ENCODE results near the gene ECPAS.

Gene ECPAS

DNA sequence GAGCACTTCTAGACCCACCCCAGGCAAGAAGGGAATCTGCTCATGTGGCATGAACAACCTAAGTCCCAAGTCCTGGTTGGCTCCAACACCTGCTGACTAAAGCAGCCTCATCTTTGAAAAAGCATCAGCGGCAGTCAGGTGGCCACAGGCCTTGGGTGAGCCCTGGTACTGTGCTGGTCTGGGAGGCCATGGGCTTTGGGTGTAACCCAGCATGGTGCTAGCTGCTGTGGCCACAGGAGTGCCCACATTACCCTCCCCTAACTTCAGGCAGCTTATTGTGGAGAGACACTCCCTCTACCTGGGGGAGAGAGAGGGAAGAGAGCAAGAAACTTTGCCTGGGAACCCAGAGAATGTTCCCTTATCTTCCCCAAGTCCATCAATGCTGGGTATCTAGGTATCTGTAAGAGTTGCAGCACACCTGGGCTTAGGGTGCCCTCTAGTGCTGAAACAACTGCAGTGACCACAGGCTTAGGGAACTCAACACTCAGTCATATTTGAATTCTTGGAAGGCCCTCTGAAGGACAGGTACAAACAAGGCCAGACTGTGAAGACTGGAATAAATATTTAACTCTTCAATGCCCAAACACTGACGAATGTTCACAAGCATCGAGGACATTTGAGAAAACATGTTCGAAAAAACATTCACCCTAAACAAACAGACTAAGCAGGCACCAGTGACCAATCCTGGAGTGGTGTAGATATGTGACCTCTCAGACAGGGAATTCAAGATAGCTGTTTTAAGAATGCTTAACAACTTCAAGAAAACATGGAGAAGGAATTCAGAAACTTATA is 84.2 kb downstream of the ECPAS start:
- Histone ChIP-seq H3K36me3 (ENCODE audit: control insufficient read depth, insufficient read depth, low read length) (peaks cover 57% of the 10 kb centered on the region), H3K27ac (ENCODE audit: insufficient read depth, low read length, poor library complexity, severe bottlenecking) (no peak overlapping the region), H3K4me1 (ENCODE audit: control insufficient read depth, insufficient read depth, low read length, poor library complexity, severe bottlenecking) (no peaks in the 10 kb centered on the region), H3K27me3 (replicated peaks; ENCODE audit: control insufficient read depth, insufficient read depth, low read length, poor library complexity, severe bottlenecking) (no peaks in the 10 kb centered on the region), H3K9me3 (ENCODE audit: control insufficient read depth, low read length) (peaks cover 9% of the 10 kb centered on the region), H3K4me3 (ENCODE audit: insufficient read depth, low read depth, low read length, poor library complexity, severe bottlenecking) (no peak overlapping the region)
- no peak for DNase-seq

DNA sequence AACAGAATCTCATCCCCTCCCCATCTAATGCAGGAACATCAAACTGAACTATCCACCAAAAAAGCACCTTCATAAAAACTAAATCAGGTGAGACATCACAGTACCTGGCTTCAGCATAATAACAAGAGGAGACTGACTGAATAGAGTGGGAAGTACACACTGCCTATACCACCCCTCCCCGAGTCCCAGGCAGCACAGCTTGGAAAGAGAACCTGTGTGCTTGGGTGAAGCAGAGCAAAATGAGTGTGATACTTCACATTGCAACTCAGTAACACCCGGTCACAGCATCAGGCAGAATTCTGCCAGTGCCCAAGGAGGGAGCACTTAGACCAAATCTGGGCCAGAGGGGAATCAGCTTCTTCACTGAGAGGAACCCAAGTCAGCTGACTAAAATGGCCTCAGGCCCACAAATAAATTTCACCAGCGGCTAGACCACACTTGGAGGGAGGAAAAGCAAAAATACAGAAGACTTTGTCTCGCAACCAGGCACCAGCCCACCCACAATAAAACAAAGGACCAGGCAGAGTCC is 84.9 kb downstream of the ECPAS start:
- no peak for DNase-seq
- Histone ChIP-seq H3K4me3 (ENCODE audit: insufficient read depth, low read depth, low read length, poor library complexity, severe bottlenecking) (no peak overlapping the region), H3K4me1 (ENCODE audit: control insufficient read depth, insufficient read depth, low read length, poor library complexity, severe bottlenecking) (no peaks in the 10 kb centered on the region), H3K27me3 (replicated peaks; ENCODE audit: control insufficient read depth, insufficient read depth, low read length, poor library complexity, severe bottlenecking) (no peaks in the 10 kb centered on the region), H3K27ac (ENCODE audit: insufficient read depth, low read length, poor library complexity, severe bottlenecking) (no peak overlapping the region), H3K9me3 (ENCODE audit: control insufficient read depth, low read length) (peaks cover 9% of the 10 kb centered on the region), H3K36me3 (ENCODE audit: control insufficient read depth, insufficient read depth, low read length) (peaks cover 53% of the 10 kb centered on the region)

DNA sequence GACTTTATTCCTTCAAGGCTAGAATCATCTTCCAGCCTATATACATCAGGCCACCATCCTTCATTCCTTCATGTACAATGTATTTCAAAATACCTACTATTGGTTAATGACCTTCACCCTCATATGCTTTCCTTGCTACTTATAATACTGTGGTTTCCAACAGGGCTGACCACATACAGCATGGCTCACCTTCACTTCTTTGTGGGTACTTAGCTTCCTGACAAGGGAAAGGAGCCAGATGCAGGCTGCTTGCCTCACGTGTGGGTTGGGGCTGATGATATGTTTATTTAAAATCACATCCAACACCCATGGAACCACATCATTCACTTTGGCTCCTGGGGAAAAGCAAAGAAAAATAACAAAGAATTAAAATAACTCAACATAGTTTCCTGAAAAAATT is 90.2 kb downstream of the ECPAS start:
- peaks cover 66% of the 10 kb centered on the region for H3K36me3 ChIP-seq (ENCODE audit: control insufficient read depth, insufficient read depth, low read length)
- H3K27ac ChIP-seq (ENCODE audit: insufficient read depth, low read length, poor library complexity, severe bottlenecking): no peak overlapping the region
- no peaks in the 10 kb centered on the region for H3K27me3 ChIP-seq (replicated peaks; ENCODE audit: control insufficient read depth, insufficient read depth, low read length, poor library complexity, severe bottlenecking)
- H3K4me3 ChIP-seq (ENCODE audit: insufficient read depth, low read depth, low read length, poor library complexity, severe bottlenecking): no peak overlapping the region
- no peak for DNase-seq
- no peaks in the 10 kb centered on the region for H3K9me3 ChIP-seq (ENCODE audit: control insufficient read depth, low read length)
- no peaks in the 10 kb centered on the region for H3K4me1 ChIP-seq (ENCODE audit: control insufficient read depth, insufficient read depth, low read length, poor library complexity, severe bottlenecking)

DNA sequence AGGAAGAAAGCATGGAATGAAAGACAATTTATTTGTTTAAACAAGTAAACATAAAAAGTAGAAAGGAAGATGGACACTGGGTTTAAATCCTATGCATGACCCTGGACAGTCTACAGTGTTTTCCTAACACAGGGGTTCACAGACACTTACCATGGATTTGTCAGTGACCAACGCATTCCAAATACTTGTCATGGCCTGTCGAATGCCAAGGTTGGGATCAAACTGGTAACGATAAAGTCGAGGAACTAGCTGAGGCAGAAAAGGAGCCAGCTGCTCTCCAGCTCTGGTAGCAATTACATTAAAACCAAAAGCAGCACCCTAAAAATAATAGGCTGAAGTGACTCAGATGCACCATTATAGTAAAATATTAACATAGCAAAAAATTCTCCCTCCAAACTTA is 94.8 kb downstream of the ECPAS start:
- Histone ChIP-seq H3K36me3 (ENCODE audit: control insufficient read depth, insufficient read depth, low read length) (peaks cover 62% of the 10 kb centered on the region), H3K4me3 (ENCODE audit: insufficient read depth, low read depth, low read length, poor library complexity, severe bottlenecking) (no peak overlapping the region), H3K4me1 (ENCODE audit: control insufficient read depth, insufficient read depth, low read length, poor library complexity, severe bottlenecking) (no peaks in the 10 kb centered on the region), H3K27ac (ENCODE audit: insufficient read depth, low read length, poor library complexity, severe bottlenecking) (no peak overlapping the region), H3K27me3 (replicated peaks; ENCODE audit: control insufficient read depth, insufficient read depth, low read length, poor library complexity, severe bottlenecking) (no peaks in the 10 kb centered on the region), H3K9me3 (ENCODE audit: control insufficient read depth, low read length) (no peaks in the 10 kb centered on the region)
- DNase-seq: no peak

DNA sequence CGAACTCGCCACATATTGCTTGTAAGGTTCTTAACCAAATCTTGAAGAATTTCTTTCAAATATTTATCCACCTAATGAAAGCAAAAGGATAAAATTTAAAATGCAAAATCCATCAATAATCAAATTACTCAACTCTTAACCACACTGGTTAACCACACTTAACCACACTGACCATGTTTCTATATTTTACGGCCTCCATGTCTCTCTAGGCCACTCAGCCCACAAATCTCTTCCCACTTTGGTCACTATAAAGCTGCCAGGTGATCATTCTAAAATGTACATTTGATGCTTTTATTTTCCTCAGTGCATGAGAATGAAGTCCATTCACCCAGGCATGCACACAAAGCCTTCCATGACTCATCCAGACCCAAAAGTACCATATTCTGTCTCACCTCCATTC is 97.8 kb downstream of the ECPAS start:
- Histone ChIP-seq H3K4me3 (ENCODE audit: insufficient read depth, low read depth, low read length, poor library complexity, severe bottlenecking) (no peak overlapping the region), H3K4me1 (ENCODE audit: control insufficient read depth, insufficient read depth, low read length, poor library complexity, severe bottlenecking) (no peaks in the 10 kb centered on the region), H3K9me3 (ENCODE audit: control insufficient read depth, low read length) (no peaks in the 10 kb centered on the region), H3K36me3 (ENCODE audit: control insufficient read depth, insufficient read depth, low read length) (peaks cover 65% of the 10 kb centered on the region), H3K27ac (ENCODE audit: insufficient read depth, low read length, poor library complexity, severe bottlenecking) (no peak overlapping the region), H3K27me3 (replicated peaks; ENCODE audit: control insufficient read depth, insufficient read depth, low read length, poor library complexity, severe bottlenecking) (no peaks in the 10 kb centered on the region)
- no peak for DNase-seq

DNA sequence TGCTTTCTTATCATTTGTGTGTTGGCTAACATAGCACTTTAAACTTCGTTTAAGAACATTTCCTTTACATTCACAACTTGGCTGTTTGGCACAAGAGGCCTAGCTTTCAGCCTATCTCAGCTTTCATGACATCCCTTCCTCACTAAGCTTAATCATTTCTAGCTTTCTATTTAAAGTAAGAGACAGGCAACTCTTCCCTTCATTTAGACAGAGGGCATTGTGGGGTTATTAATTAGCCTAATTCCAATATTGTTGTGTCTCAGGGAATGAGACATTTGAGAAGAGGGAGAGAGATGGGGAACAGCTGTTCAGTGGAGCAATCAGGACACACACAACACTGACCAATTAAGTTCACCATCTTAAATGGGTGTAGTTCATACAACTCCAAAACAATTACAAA is 103.2 kb downstream of the ECPAS start:
- Histone ChIP-seq H3K9me3 (ENCODE audit: control insufficient read depth, low read length) (no peaks in the 10 kb centered on the region), H3K4me1 (ENCODE audit: control insufficient read depth, insufficient read depth, low read length, poor library complexity, severe bottlenecking) (no peaks in the 10 kb centered on the region), H3K27ac (ENCODE audit: insufficient read depth, low read length, poor library complexity, severe bottlenecking) (no peak overlapping the region), H3K4me3 (ENCODE audit: insufficient read depth, low read depth, low read length, poor library complexity, severe bottlenecking) (no peak overlapping the region), H3K36me3 (ENCODE audit: control insufficient read depth, insufficient read depth, low read length) (peaks cover 50% of the 10 kb centered on the region), H3K27me3 (replicated peaks; ENCODE audit: control insufficient read depth, insufficient read depth, low read length, poor library complexity, severe bottlenecking) (no peaks in the 10 kb centered on the region)
- DNase-seq: no peak

DNA sequence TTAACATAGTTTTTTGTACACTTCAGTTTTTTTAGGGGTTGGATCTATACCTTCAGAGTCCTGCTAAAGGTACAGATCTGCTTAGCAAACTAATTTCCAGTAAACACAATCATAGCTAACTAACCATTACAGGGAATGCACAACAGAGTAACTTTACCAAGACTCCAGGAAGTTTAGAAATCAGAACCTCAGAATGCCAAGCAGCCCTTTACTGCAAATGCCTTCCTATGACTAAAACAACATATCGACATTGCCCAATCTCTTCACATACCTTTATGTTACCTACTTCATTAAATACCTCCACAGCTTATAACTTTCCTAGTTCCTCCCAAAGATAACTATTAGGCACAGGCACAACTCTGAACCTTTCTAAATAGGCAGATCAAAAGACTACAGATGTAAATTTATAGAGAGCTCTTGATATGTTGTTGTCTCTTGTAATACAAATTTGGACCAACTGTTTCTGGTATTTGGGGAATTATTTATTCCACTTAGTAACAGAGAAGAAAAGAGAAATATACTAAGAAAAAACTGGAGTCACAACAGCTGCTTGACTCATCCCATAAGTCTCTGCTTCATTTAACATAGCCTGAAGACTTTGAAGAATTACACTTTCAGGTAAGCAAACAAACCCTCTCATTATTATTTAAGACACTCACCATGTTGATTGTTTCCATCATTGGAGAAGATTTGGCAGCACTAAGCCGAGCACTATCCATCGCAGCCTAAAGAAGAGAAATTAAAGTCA is 108.2 kb downstream of the ECPAS start:
- H3K27me3 ChIP-seq (replicated peaks; ENCODE audit: control insufficient read depth, insufficient read depth, low read length, poor library complexity, severe bottlenecking): no peaks in the 10 kb centered on the region
- H3K4me1 ChIP-seq (ENCODE audit: control insufficient read depth, insufficient read depth, low read length, poor library complexity, severe bottlenecking): no peaks in the 10 kb centered on the region
- DNase-seq: no peak
- H3K27ac ChIP-seq (ENCODE audit: insufficient read depth, low read length, poor library complexity, severe bottlenecking): no peak overlapping the region
- H3K9me3 ChIP-seq (ENCODE audit: control insufficient read depth, low read length): no peaks in the 10 kb centered on the region
- no peak overlapping the region for H3K4me3 ChIP-seq (ENCODE audit: insufficient read depth, low read depth, low read length, poor library complexity, severe bottlenecking)
- peaks cover 61% of the 10 kb centered on the region for H3K36me3 ChIP-seq (ENCODE audit: control insufficient read depth, insufficient read depth, low read length)

DNA sequence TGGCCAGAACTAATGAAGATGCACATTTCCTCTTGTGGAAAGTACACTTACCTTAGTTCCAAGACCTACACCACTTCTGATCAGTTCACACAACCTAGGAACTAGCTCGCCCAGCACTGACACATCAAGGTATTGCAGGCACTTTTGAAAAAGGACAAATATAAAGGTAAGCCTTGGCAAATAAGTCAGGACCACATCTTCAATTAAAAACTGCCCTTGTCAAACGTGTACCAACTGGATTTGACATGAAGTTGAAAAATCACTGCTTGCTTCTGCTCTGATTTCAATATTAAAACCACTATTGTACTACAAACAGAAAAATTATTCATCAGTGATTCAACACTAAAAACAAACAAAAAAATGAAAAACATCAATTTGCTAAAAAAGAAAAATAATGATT is 109.1 kb downstream of the ECPAS start:
- DNase-seq: no peak
- no peaks in the 10 kb centered on the region for H3K27me3 ChIP-seq (replicated peaks; ENCODE audit: control insufficient read depth, insufficient read depth, low read length, poor library complexity, severe bottlenecking)
- H3K4me1 ChIP-seq (ENCODE audit: control insufficient read depth, insufficient read depth, low read length, poor library complexity, severe bottlenecking): no peaks in the 10 kb centered on the region
- H3K36me3 ChIP-seq (ENCODE audit: control insufficient read depth, insufficient read depth, low read length): peaks cover 66% of the 10 kb centered on the region
- no peak overlapping the region for H3K27ac ChIP-seq (ENCODE audit: insufficient read depth, low read length, poor library complexity, severe bottlenecking)
- H3K4me3 ChIP-seq (ENCODE audit: insufficient read depth, low read depth, low read length, poor library complexity, severe bottlenecking): no peak overlapping the region
- H3K9me3 ChIP-seq (ENCODE audit: control insufficient read depth, low read length): no peaks in the 10 kb centered on the region

DNA sequence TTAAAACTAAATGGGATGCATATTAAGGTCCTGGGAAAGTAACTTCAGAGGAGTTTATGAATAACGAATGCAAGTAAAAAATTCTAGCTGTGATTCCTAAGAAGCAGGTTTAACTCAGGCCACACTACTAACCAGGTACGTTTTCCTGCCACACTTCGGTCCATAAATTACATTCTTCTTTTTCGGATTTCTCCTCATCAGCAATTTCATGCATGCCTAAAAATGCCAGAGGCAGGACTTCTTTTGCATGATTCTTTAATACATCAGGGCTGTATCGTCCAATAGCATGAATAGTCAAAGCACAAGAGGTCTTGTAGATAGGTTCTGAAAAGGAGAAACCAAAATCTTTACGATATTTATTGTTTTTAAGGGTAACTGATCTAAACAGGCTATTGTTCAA is 111.9 kb downstream of the ECPAS start:
- Histone ChIP-seq H3K4me1 (ENCODE audit: control insufficient read depth, insufficient read depth, low read length, poor library complexity, severe bottlenecking) (no peaks in the 10 kb centered on the region), H3K36me3 (ENCODE audit: control insufficient read depth, insufficient read depth, low read length) (peaks cover 71% of the 10 kb centered on the region), H3K4me3 (ENCODE audit: insufficient read depth, low read depth, low read length, poor library complexity, severe bottlenecking) (no peak overlapping the region), H3K9me3 (ENCODE audit: control insufficient read depth, low read length) (no peaks in the 10 kb centered on the region), H3K27me3 (replicated peaks; ENCODE audit: control insufficient read depth, insufficient read depth, low read length, poor library complexity, severe bottlenecking) (no peaks in the 10 kb centered on the region), H3K27ac (ENCODE audit: insufficient read depth, low read length, poor library complexity, severe bottlenecking) (no peak overlapping the region)
- DNase-seq: no peak

DNA sequence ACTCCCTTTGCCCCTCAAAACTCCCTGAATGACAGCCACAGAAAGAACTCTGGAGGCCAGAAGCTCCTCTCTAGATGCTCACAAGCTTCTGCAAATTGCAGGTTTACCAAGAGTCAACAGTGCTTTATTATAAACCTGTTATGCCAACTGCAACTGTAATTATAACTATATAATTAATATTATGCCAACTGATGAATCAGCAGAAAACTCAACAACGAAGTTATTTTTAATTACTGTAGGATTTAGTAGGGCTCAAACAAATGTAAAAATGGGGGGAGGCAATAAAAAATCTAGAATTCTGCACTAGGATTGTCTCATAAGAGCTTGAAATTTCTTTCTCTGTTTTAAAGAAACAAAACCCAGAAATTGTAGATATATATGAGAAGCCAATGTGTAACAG is 117.2 kb downstream of the ECPAS start:
- H3K4me3 ChIP-seq (ENCODE audit: insufficient read depth, low read depth, low read length, poor library complexity, severe bottlenecking): no peak overlapping the region
- no peaks in the 10 kb centered on the region for H3K27me3 ChIP-seq (replicated peaks; ENCODE audit: control insufficient read depth, insufficient read depth, low read length, poor library complexity, severe bottlenecking)
- no peak for DNase-seq
- peaks cover 73% of the 10 kb centered on the region for H3K36me3 ChIP-seq (ENCODE audit: control insufficient read depth, insufficient read depth, low read length)
- H3K27ac ChIP-seq (ENCODE audit: insufficient read depth, low read length, poor library complexity, severe bottlenecking): no peak overlapping the region
- no peaks in the 10 kb centered on the region for H3K9me3 ChIP-seq (ENCODE audit: control insufficient read depth, low read length)
- no peaks in the 10 kb centered on the region for H3K4me1 ChIP-seq (ENCODE audit: control insufficient read depth, insufficient read depth, low read length, poor library complexity, severe bottlenecking)
